Middle frontal gyrus (tissue), 1 donor: ENCODE measurements around the gene WDR70.
"Not testable (repeated sequence)": the region's sequence is repeated elsewhere in the genome, so short reads cannot be mapped to it uniquely, and the experiment has no call there.

Experiments
- DNase-seq: peaks from one replicate; pipeline ENCODE4 v3.0.0-alpha.2; 2015; ENCODE audit warnings: low spot score; ENCODE audit errors: extremely low spot score

Gene WDR70

DNA sequence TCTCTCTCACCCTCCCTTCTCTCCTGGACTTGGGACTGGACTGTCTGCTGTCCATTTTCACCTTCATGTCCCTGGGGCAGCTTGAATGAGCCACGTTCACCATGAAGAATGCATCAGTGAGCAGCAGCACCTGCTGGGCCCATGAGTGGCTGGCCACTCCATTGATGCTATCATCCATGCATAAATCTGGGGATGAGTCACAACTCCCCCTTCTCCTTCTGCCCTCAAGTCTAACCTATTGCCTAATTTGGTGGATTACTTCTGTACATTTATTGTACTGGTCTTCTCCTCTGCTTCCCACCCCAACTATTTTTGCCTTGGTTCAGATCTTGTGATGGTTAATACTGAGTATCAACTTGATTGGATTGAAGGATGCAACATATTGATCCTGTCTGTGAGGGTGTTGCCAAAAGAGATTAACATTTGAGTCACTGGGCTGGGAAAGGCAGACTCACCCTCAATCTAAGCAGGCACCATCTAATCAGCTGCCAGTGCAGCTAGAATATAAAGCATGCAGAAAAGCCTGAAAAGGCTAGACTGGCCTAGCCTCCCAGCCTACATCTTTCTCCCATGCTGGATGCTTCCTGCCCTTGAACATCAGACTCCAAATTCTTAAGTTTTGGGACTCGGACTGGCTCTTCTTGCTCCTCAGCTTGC is 414.0 kb downstream of the WDR70 start:
- no peak for DNase-seq

DNA sequence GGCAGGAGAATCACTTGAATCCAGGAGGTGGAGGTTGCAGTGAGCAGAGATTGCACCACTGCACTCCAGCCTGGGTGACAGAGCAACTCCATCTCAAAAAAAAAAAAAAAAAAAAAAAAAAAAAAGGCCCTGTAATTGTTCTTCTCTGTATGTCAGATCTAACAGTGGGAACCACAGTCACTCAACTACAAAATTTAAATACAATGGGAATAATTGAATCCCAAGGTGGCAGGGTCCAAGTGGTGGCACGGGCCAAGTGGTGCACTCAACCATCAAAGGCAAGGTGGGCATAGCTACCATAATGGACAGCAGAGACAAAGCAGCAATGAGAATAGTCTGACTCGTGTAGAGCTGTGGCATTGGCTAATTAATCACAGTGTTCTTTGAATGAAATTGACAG is 416.2 kb downstream of the WDR70 start:
- DNase-seq: not testable (repeated sequence)

DNA sequence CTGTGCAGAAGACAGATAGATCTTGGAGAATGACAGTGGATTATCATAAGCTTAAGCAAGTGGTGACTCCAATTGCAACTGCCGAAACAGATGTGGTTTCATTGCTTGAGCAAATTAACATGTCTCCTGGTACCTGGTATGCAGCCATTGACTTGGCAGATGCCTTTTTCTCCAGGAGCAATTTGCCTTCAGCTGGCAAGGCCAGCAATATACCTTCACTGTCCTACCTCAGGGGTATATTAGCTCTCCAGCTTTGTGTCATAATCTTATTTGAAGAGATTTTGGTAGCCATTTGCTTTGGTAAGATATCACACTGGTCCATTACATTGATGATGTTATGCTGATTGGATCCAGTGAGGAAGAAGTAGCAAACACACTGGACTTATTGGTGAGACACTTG is 417.3 kb downstream of the WDR70 start:
- DNase-seq: not testable (repeated sequence)

DNA sequence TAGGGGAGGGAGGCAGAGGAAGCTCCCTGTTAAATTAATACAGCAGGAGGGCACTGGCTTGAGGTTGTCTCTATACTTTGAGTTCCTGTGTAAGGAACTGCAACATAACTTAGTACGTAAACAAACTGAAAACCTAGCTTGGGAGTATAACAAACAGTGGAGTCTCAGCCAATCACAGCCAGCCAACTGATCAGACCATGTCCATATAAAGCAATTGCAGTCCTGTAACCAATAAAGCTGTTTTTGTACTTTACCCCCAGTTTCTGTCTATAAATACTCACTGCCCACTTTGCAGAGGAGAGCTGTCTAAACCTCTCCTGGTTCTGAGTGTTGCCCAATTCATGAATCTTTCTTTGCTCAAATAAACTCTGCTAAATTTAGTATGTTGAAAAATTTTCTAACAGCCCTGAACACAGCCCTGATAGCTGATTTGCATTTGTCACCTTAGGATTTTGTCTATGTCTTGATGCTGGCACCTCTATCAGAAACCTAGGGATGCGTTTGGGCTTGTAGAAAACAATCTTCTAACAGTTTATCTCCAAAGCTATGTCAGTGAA is 420.8 kb downstream of the WDR70 start:
- DNase-seq: no peak

DNA sequence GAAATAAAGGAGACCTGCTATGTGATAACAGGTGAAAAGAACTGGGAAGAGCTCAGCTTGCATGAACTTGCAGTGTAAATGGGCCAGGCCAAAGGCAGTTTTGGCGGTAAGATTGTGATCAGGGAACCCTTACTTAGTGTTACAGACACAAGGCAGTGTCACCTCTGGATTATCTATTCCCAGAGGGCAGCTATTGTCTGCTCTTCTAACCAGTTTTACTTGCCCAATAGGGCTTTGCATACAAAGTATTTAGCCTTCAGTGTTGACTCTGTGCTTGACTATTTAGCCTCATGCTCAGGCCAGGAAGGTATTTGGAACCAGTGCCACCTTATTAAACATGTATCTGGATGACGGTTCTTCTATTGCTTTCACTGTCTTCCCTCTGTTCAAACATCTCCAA is 422.4 kb downstream of the WDR70 start:
- no peak for DNase-seq
